ENCODE results near the gene ASB18.
"Not testable (repeated sequence)": the region's sequence is repeated elsewhere in the genome, so short reads cannot be mapped to it uniquely, and the experiment has no call there.

ASB18 gene

GRCh38 chr2:236284208-236284607 lies 20.0 kb upstream of the ASB18 start:
- DNase-seq: no peak

GRCh38 chr2:236282406-236282805 lies 18.2 kb upstream of the ASB18 start:
- no peak for DNase-seq

GRCh38 chr2:236281423-236281822 lies 17.2 kb upstream of the ASB18 start:
- DNase-seq: no peak

GRCh38 chr2:236273126-236273525 lies 8.9 kb upstream of the ASB18 start:
- no peak for DNase-seq

GRCh38 chr2:236271851-236272250 lies 7.6 kb upstream of the ASB18 start:
- no peak for DNase-seq

GRCh38 chr2:236269876-236270275 lies 5.7 kb upstream of the ASB18 start:
- not testable (repeated sequence) for DNase-seq

- no peak for DNase-seq
These were observed 1.5 kb upstream of the ASB18 start for GRCh38 chr2:236265675-236266074.

GRCh38 chr2:236262238-236262637 lies 2.0 kb downstream of the ASB18 start:
- no peak for DNase-seq

GRCh38 chr2:236261452-236261851 lies 2.8 kb downstream of the ASB18 start:
- no peak for DNase-seq

- DNase-seq: no peak
These were observed 4.8 kb downstream of the ASB18 start for GRCh38 chr2:236259371-236259770.

- no peak for DNase-seq
These were observed 6.6 kb downstream of the ASB18 start for GRCh38 chr2:236257575-236257974.

GRCh38 chr2:236257136-236257535 lies 7.1 kb downstream of the ASB18 start:
- no peak for DNase-seq

GRCh38 chr2:236256366-236256985 lies 7.7 kb downstream of the ASB18 start:
- DNase-seq: no peak

GRCh38 chr2:236254674-236255073 lies 9.5 kb downstream of the ASB18 start:
- no peak for DNase-seq

GRCh38 chr2:236254001-236254400 lies 10.2 kb downstream of the ASB18 start:
- DNase-seq: no peak

- no peak for DNase-seq
These were observed 11.6 kb downstream of the ASB18 start for GRCh38 chr2:236252602-236253001.

- peak; percentile 23 for DNase-seq
These were observed 13.2 kb downstream of the ASB18 start for GRCh38 chr2:236250909-236251579.

GRCh38 chr2:236250286-236250685 lies 13.9 kb downstream of the ASB18 start:
- DNase-seq: no peak

- no peak for DNase-seq
These were observed 15.1 kb downstream of the ASB18 start for GRCh38 chr2:236249066-236249465.

- DNase-seq: no peak
These were observed 17.4 kb downstream of the ASB18 start for GRCh38 chr2:236246711-236247246.

GRCh38 chr2:236244256-236244655 lies 19.9 kb downstream of the ASB18 start:
- DNase-seq: no peak

GRCh38 chr2:236242057-236242495 lies 22.1 kb downstream of the ASB18 start:
- no peak for DNase-seq

GRCh38 chr2:236241181-236242056 lies 22.8 kb downstream of the ASB18 start:
- DNase-seq: no peak

Data from NCI-H510A (cell line).